ENCODE data around the gene CYP1B1.
"Not testable (repeated sequence)": the region's sequence is repeated elsewhere in the genome, so short reads cannot be mapped to it uniquely, and the experiment has no call there.

CYP1B1 gene

DNA sequence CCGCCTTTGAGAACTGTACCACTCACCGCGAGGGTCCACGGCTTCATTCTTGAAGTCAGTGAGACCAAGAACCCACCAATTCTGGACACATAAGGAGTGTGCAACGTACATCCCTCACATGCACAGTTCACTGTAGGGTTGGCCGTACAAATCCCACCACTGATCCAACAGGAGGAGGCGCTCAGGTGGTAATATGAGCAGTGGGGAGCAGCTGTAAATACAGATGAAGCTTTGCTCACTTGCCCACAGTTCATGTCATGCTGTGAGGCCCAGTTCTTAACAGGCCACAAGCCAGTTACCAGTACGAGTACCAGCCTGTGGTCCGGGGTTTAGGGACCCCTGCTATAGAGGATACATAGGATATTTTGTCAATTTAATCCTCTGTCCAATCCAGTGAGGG, 54.4 kb downstream of the CYP1B1 start:
- TF ChIP-seq, protein P1, sequence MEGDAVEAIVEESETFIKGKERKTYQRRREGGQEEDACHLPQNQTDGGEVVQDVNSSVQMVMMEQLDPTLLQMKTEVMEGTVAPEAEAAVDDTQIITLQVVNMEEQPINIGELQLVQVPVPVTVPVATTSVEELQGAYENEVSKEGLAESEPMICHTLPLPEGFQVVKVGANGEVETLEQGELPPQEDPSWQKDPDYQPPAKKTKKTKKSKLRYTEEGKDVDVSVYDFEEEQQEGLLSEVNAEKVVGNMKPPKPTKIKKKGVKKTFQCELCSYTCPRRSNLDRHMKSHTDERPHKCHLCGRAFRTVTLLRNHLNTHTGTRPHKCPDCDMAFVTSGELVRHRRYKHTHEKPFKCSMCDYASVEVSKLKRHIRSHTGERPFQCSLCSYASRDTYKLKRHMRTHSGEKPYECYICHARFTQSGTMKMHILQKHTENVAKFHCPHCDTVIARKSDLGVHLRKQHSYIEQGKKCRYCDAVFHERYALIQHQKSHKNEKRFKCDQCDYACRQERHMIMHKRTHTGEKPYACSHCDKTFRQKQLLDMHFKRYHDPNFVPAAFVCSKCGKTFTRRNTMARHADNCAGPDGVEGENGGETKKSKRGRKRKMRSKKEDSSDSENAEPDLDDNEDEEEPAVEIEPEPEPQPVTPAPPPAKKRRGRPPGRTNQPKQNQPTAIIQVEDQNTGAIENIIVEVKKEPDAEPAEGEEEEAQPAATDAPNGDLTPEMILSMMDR (IDR thresholded peaks at IDR 0.05; ENCODE audit: control extremely low read depth, extremely low read depth, low read depth, missing control alignments), result no peak
- DNase-seq (ENCODE audit: extremely low spot score), result no peak
- ChIA-PET POLR2A (no interaction called here), CTCF (interaction anchor here (1.6 kb wide), 1 partner anchor 11 kb away, joined by 3 read pairs; no protein-coding TSS in a partner anchor)

DNA sequence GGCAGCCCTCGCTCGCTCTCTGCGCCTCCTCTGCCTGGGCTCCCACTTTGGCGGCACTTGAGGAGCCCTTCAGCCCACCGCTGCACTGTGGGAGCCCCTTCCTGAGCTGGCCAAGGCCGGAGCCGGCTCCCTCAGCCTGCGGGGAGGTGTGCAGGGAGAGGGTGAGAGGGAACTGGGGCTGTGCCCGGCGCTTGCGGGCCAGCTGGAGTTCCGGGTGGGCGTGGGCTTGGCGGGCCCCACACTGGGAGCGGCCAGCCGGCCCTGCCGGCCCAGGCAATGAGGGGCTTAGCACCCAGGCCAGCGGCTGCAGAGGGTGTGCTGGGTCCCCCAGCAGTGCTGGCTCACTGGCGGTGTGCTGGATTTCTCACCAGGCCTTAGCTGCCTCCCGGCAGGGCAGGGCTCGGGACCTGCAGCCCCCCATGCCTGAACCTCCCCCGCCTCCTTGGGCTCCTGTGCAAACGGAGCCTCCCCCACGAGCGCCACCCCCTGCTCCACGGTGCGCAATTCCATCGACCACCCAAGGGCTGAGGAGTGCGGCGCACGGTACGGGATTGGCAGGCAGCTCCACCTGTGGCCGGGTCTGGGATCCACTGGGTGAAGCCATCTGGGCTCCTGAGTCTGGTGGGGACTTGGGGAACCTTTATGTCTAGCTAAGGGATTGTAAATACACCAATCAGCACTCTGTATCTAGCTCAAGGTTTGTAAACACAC, 55.4 kb downstream of the CYP1B1 start:
- POLR2A ChIA-PET; DNase-seq (ENCODE audit: extremely low spot score): not testable (repeated sequence)
- CTCF ChIA-PET, result interaction anchor here (0.9 kb wide), 1 partner anchor 50 kb away, joined by 3 read pairs; no protein-coding TSS in a partner anchor

DNA sequence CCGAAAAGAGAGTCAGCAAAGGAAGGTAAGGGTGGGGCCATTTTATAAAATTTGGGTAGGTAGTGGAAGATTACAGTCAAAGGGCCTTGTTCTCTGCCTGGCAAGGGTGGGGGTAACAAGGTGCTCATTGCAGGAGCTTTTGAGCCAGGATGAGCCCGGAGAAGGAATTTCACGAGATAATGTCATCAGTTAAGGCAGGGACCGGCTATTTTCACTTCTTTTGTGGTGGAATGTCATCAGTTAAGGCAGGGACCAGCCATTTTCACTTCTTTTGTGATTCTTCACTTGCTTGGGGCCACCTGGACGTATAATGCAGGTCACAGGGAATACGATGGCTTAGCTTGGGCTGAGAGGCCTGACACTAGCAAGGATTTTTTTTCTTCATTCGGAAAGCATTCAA, 58.1 kb downstream of the CYP1B1 start:
- CTCF ChIA-PET, result no interaction called here
- no peak for DNase-seq (ENCODE audit: extremely low spot score)
- TF ChIP-seq, protein P1 (IDR thresholded peaks at IDR 0.05; ENCODE audit: control extremely low read depth, extremely low read depth, low read depth, missing control alignments), result no peak
- POLR2A ChIA-PET, result no interaction called here
